GM12878 (cell line): Measurements from ENCODE around the gene ICA1L. TPM values are rescaled to one million over a fixed set of nuclear protein-coding genes. Genes with fewer than 3 reads are reported as not detected.

Source experiments
- ATAC-seq: fragments of 200-7000 bp; cut with Tn5 transposase; 3 replicates; pipeline ENCODE4 v1.9.1; 2020; ENCODE audit warnings: mild to moderate bottlenecking, moderate library complexity
- BruUV-seq: library from RNA; stranded (reverse); fragments of 400-500 nt; replicated peaks from 2 replicates; lab custom pipeline; 2021; lab: Mats Ljungman, UMichigan
- CTCF ChIA-PET: fragments of 300-600 bp; sonication (Branson Sonifier 250); formaldehyde crosslinking; extraction: SDS; loops from one replicate; lab custom pipeline; 2021; ENCODE audit warnings: inconsistent platforms; lab: Yijun Ruan, JAX
- POLR2A ChIA-PET: fragments of 350-600 bp; formaldehyde crosslinking; extraction: SDS; loops from one replicate; lab custom pipeline; 2021; ENCODE audit warnings: inconsistent platforms; lab: Charles Lee
- RAD21 ChIA-PET: fragments of 300-600 bp; sonication (Branson Sonifier 250); formaldehyde crosslinking; loops from one replicate; lab custom pipeline; 2023; ENCODE audit warnings: antibody characterized with exemption; ENCODE audit not compliant: unreplicated experiment; lab: Charles Lee
- SMC1A ChIA-PET: fragments of 300-600 bp; sonication (Branson Sonifier 250); formaldehyde crosslinking; loops from one replicate; lab custom pipeline; 2023; ENCODE audit not compliant: unreplicated experiment, uncharacterized antibody; lab: Charles Lee
- DNase-seq: peaks from one replicate; pipeline ENCODE4 v3.0.0-alpha.2; 2011; ENCODE audit warnings: low read depth, low spot score
- FAIRE-seq: peaks from 3 replicates; lab custom pipeline; 2011; peaks lifted over from hg19 to GRCh38; lab: Jason Lieb, UNC
- H2AFZ ChIP-seq: 2 replicates; pipeline ENCODE4 v1.6.0; 2011; ENCODE audit warnings: low read depth, low read length, control low read depth; ENCODE audit not compliant: control insufficient read depth
- H3K27ac ChIP-seq: 2 replicates; pipeline ENCODE4 v1.5.1; 2011; ENCODE audit warnings: control low read depth; ENCODE audit not compliant: control insufficient read depth, insufficient read depth
- H3K27me3 ChIP-seq, 2 experiments: replicated peaks in 1 of 2; 2 replicates each; pipeline versions ENCODE4 v1.6.0 to v1.6.1; 2011; ENCODE audit warnings: low read length in 1 of 2; ENCODE audit not compliant: control insufficient read depth in 2 of 2, insufficient read depth in 2 of 2
- H3K36me3 ChIP-seq, 2 experiments: 2 replicates each; pipeline ENCODE4 v1.5.1; 2011; ENCODE audit warnings: low read length in 1 of 2; ENCODE audit not compliant: control insufficient read depth in 2 of 2, insufficient read depth in 2 of 2
- H3K4me1 ChIP-seq: 2 replicates; pipeline ENCODE4 v1.6.1; 2011; ENCODE audit warnings: mild to moderate bottlenecking, low read length, moderate library complexity, mixed read lengths; ENCODE audit not compliant: control insufficient read depth, insufficient read depth
- H3K4me2 ChIP-seq: 2 replicates; pipeline ENCODE4 v1.6.0; 2011; ENCODE audit warnings: control low read depth; ENCODE audit not compliant: control insufficient read depth, insufficient read depth
- H3K4me3 ChIP-seq: fragments of 200-600 bp; sonication (generic); 2 replicates; pipeline ENCODE4 v1.5.1; 2016
- H3K79me2 ChIP-seq: 2 replicates; pipeline ENCODE4 v1.6.0; 2011; ENCODE audit warnings: low read length; ENCODE audit not compliant: control insufficient read depth, insufficient read depth
- H3K9ac ChIP-seq: 2 replicates; pipeline ENCODE4 v1.8.0; 2011; ENCODE audit warnings: low read length, control low read depth, mixed read lengths; ENCODE audit not compliant: control insufficient read depth, insufficient read depth
- H3K9me3 ChIP-seq: replicated peaks from 3 replicates; pipeline ENCODE4 v1.5.1; 2011; ENCODE audit warnings: mild to moderate bottlenecking, low read length; ENCODE audit not compliant: control insufficient read depth, insufficient read depth
- H4K20me1 ChIP-seq: 2 replicates; pipeline ENCODE4 v1.6.0; 2011; ENCODE audit not compliant: control insufficient read depth, insufficient read depth
- CHD1 ChIP-seq: IDR thresholded peaks from 2 replicates; pipeline ENCODE4 v1.6.1; 2012; ENCODE audit warnings: low read depth, low read length, improper control_type of control experiment
- E2F8 ChIP-seq: fragments of 450-650 bp; IDR thresholded peaks from 2 replicates; pipeline ENCODE4 v1.6.1; 2018; ENCODE audit warnings: mild to moderate bottlenecking, low read depth, moderate library complexity; ENCODE audit not compliant: partially characterized antibody
- ELK1 ChIP-seq: IDR thresholded peaks from 2 replicates; pipeline ENCODE4 v1.6.1; 2012; ENCODE audit warnings: low read depth, low read length, improper control_type of control experiment
- HCFC1 ChIP-seq: fragments of 150-350 bp; IDR thresholded peaks from 2 replicates; pipeline ENCODE4 v1.6.1; 2014; ENCODE audit warnings: low read length
- KDM1A ChIP-seq: fragments of 200-600 bp; sonication (generic); IDR thresholded peaks from 2 replicates; pipeline ENCODE4 v1.6.1; 2016; ENCODE audit warnings: borderline replicate concordance
- MAX ChIP-seq: IDR thresholded peaks from 2 replicates; pipeline ENCODE4 v1.6.1; 2012; ENCODE audit warnings: low read depth, low read length, improper control_type of control experiment
- MLLT1 ChIP-seq: fragments of 450-650 bp; IDR thresholded peaks from 2 replicates; pipeline ENCODE4 v1.6.1; 2016; ENCODE audit warnings: mild to moderate bottlenecking
- MXI1 ChIP-seq: fragments of 150-350 bp; IDR thresholded peaks from 2 replicates; pipeline ENCODE4 v1.6.1; 2011; ENCODE audit warnings: low read depth, mild to moderate bottlenecking, inconsistent platforms, low read length, improper control_type of control experiment
- NRF1 ChIP-seq: conservative IDR thresholded peaks from 2 replicates; pipeline ENCODE4 v1.6.1; 2011; ENCODE audit warnings: mild to moderate bottlenecking, low read depth, low read length, improper control_type of control experiment
- SKIL ChIP-seq: fragments of 450-650 bp; IDR thresholded peaks from 2 replicates; pipeline ENCODE4 v1.6.1; 2017; ENCODE audit warnings: mild to moderate bottlenecking, low read depth, inconsistent platforms; ENCODE audit not compliant: poor library complexity, severe bottlenecking
- SMAD1 ChIP-seq: fragments of 450-650 bp; IDR thresholded peaks from 2 replicates; pipeline ENCODE4 v1.6.1; 2018; ENCODE audit warnings: mild to moderate bottlenecking, low read depth; ENCODE audit not compliant: partially characterized antibody
- SMAD5 ChIP-seq: IDR thresholded peaks from 2 replicates; pipeline ENCODE4 v1.6.1; 2016; ENCODE audit warnings: antibody characterized with exemption, low read depth
- SMARCA5 ChIP-seq: fragments of 450-650 bp; IDR thresholded peaks from 2 replicates; pipeline ENCODE4 v1.6.1; 2017; ENCODE audit warnings: mild to moderate bottlenecking
- SP1 ChIP-seq: IDR thresholded peaks from one replicate; pipeline ENCODE4 v1.6.1; 2011; ENCODE audit warnings: low read depth, low read length
- ZNF207 ChIP-seq: fragments of 450-650 bp; IDR thresholded peaks from 2 replicates; pipeline ENCODE4 v1.6.1; 2014; ENCODE audit warnings: antibody characterized with exemption, mild to moderate bottlenecking, borderline replicate concordance
- WGBS: methylation state at CpG from one replicate; pipeline ENCODE4 v1.1.6; 2016; ENCODE audit warnings: low lambda C conversion rate; ENCODE audit not compliant: insufficient replicate concordance, insufficient coverage; ENCODE audit errors: missing lambda C conversion rate; 5-methylcytosine and 5-hydroxymethylcytosine counted together
- in situ Hi-C: fragments of 300-500 bp; cut with MboI; formaldehyde crosslinking; loops from 9 replicates; pipeline ENCODE4 v1.14.3; 2018; ENCODE audit warnings: mixed read lengths
- intact Hi-C: fragments of 100-400 bp; cut with micrococcal nuclease; formaldehyde crosslinking; loops from one replicate; pipeline ENCODE4 v1.14.2; 2022; ENCODE audit not compliant: unreplicated experiment
- polyA plus RNA-seq, 11 experiments: library from polyadenylated mRNA; depleted of rRNA in 4 of 11; unstranded in 6 of 11; stranded (reverse) in 5 of 11; fragments of >200 nt; fragmentation: Nextera tagmentation in 4 of 11; fragmentation: Illumina TruSeq in 1 of 11; extraction: Ambion mirVana in 4 of 11; extraction: Trizol in 1 of 11; gene quantifications; 1 replicate in 1 of 11; 2 replicates in 10 of 11; pipeline versions ENCODE4 v1.2.1 to v1.2.3, GENCODE V29; 2011 to 2016; ENCODE audit warnings: inconsistent platforms in 2 of 11, missing spikeins in 2 of 11, low read depth in 1 of 11
- total RNA-seq, 4 experiments: library from RNA; depleted of rRNA in 3 of 4; stranded (reverse); fragments of >200 nt in 3 of 4; fragmentation: Illumina TruSeq in 1 of 4; extraction: Trizol in 1 of 4; gene quantifications; 2 replicates each; pipeline versions ENCODE4 v1.2.1 to v1.2.3, GENCODE V29; 2013 to 2021

The ICA1L gene
- total and polyA plus RNA-seq, 10 of the 15 experiments (the other 5 are each of a cell fraction or from before 2014, with no cell fraction given) = 0.85 to 7.4 (median 3.6) TPM

- TF ChIP-seq MLLT1 (no peak), HCFC1 (no peak), KDM1A (no peak), SMARCA5 (no peak)
- TF ChIP-seq, all 136 proteins: peak for 0
Measured at GRCh38 chr2:202760848-202761247, 110.7 kb downstream of the ICA1L start (continued).

- no peaks in the 10 kb centered on the region for H4K20me1 ChIP-seq
- in situ Hi-C loops = no loop called here
- H3K4me2 ChIP-seq = no peak overlapping the region
- BruUV-seq = no TSS peak
- no peaks in the 10 kb centered on the region; a peak in 2 of 4 replicates for H3K36me3 ChIP-seq
- ChIA-PET CTCF (no interaction called here), RAD21 (interaction anchor here (0.6 kb wide), 1 partner anchor 183 kb away, joined by 3 read pairs; no protein-coding TSS in a partner anchor), POLR2A (no interaction called here), SMC1A (interaction anchor here (1.4 to 1.7 kb wide), 3 partner anchors 24 to 157 kb away, joined by 4 read pairs; no protein-coding TSS in a partner anchor)
- H3K4me3 ChIP-seq = no peak overlapping the region
- H3K27ac ChIP-seq = no peak overlapping the region
- 93% methylated on average over 2 of the region's 2 CpGs for WGBS
- no peak overlapping the region for H2AFZ ChIP-seq
- H3K4me1 ChIP-seq = no peaks in the 10 kb centered on the region
- H3K9me3 ChIP-seq = no peaks in the 10 kb centered on the region
- H3K79me2 ChIP-seq = no peaks in the 10 kb centered on the region
- FAIRE-seq (no peak), ATAC-seq (no peak), DNase-seq (no peak)
- no peaks in the 10 kb centered on the region for H3K27me3 ChIP-seq
- H3K9ac ChIP-seq = no peak overlapping the region
- intact Hi-C loops = no loop called here
- TF ChIP-seq ELK1 (no peak), SKIL (no peak), NRF1 (no peak), SMAD1 (no peak), MAX (no peak), CHD1 (no peak), SMAD5 (no peak), ZNF207 (no peak), MXI1 (no peak), SP1 (no peak), E2F8 (no peak)
Measured at GRCh38 chr2:202758604-202759003, 113.0 kb downstream of the ICA1L start.
